ENCODE results near the gene ALMS1.
A peak's percentile ranks its signal among the peaks of the same experiment; 100 is the strongest.

Gene ALMS1

DNA sequence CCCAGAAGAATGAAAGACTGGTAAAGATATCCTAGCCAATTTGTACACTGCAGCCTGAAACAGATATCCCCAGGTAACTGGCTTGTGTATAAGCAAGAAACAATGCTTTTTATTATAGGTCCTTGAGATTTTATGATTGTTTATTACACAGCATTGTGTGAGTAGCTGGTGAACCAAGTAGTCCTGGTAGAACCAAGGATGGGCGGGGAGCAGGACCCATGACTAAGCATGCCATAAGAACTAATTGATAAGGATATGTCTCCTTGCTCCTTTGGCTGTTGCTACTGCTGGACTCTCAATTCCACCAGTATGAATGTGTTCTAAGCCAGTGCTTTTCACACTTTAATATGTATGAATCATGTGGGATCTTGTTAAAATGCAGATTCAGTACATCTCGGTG, 12.3 kb upstream of the ALMS1 start:
- H3K4me3 ChIP-seq (ENCODE audit: low read depth, low read length), result no peak overlapping the region
- in situ Hi-C loops (cut with HindIII; ENCODE audit: low sequenced_read_pairs), result no loop called here
- DNase-seq (ENCODE audit: low read depth), result no peak
- TF ChIP-seq CTCF (IDR thresholded peaks at IDR 0.05; ENCODE audit: low read depth, low read length, missing control alignments), result no peak

GRCh38 chr2:73374269-73374668, 11.4 kb upstream of the ALMS1 start:
- in situ Hi-C loops (cut with HindIII; ENCODE audit: low sequenced_read_pairs), result no loop called here
- no peak overlapping the region for H3K4me3 ChIP-seq (ENCODE audit: low read depth, low read length)
- DNase-seq (ENCODE audit: low read depth), result no peak
- TF ChIP-seq CTCF (IDR thresholded peaks at IDR 0.05; ENCODE audit: low read depth, low read length, missing control alignments), result no peak

GRCh38 chr2:73376681-73377080, 9.0 kb upstream of the ALMS1 start:
- no peak for DNase-seq (ENCODE audit: low read depth)
- TF ChIP-seq CTCF (IDR thresholded peaks at IDR 0.05; ENCODE audit: low read depth, low read length, missing control alignments), result no peak
- in situ Hi-C loops (cut with HindIII; ENCODE audit: low sequenced_read_pairs), result no loop called here

GRCh38 chr2:73383036-73383435, 2.6 kb upstream of the ALMS1 start:
- no peak for DNase-seq (ENCODE audit: low read depth)
- in situ Hi-C loops (cut with HindIII; ENCODE audit: low sequenced_read_pairs), result no loop called here
- no peak overlapping the region for H3K4me3 ChIP-seq (ENCODE audit: low read depth, low read length)
- TF ChIP-seq CTCF (IDR thresholded peaks at IDR 0.05; ENCODE audit: low read depth, low read length, missing control alignments), result no peak

More at GRCh38 chr2:73376681-73377080, 9.0 kb upstream of the ALMS1 start:
- no peak overlapping the region for H3K4me3 ChIP-seq (ENCODE audit: low read depth, low read length)

GRCh38 chr2:73385123-73385503, 523 bp upstream of the ALMS1 start:
- H3K4me3 ChIP-seq (ENCODE audit: low read depth, low read length), result peak overlapping the region; percentile 93
- TF ChIP-seq CTCF (IDR thresholded peaks at IDR 0.05; ENCODE audit: low read depth, low read length, missing control alignments), result no peak
- in situ Hi-C loops (cut with HindIII; ENCODE audit: low sequenced_read_pairs), result no loop called here
- no peak for DNase-seq (ENCODE audit: low read depth)

GRCh38 chr2:73386342-73386868, 769 bp downstream of the ALMS1 start:
- no peak for TF ChIP-seq CTCF (IDR thresholded peaks at IDR 0.05; ENCODE audit: low read depth, low read length, missing control alignments)
- in situ Hi-C loops (cut with HindIII; ENCODE audit: low sequenced_read_pairs), result no loop called here
- peak overlapping the region; percentile 93 for H3K4me3 ChIP-seq (ENCODE audit: low read depth, low read length)
- DNase-seq (ENCODE audit: low read depth), result no peak
